RCC 7860 (cell line): ENCODE data around the gene CTBP1.

ENCODE experiments used
- DNase-seq: peaks from one replicate; pipeline ENCODE4 v3.0.0-alpha.2; 2015; ENCODE audit warnings: low spot score
- FAIRE-seq: peaks from 2 replicates; lab custom pipeline; 2012; peaks lifted over from hg19 to GRCh38; lab: Jason Lieb, UNC

The CTBP1 gene

GRCh38 chr4:1177274-1178141, 71.4 kb downstream of the CTBP1 start:
- no peak for DNase-seq
- no peak for FAIRE-seq

- FAIRE-seq (no peak), DNase-seq (no peak)
Measured at GRCh38 chr4:1176398-1177273, 72.3 kb downstream of the CTBP1 start.

- FAIRE-seq (no peak), DNase-seq (no peak)
Measured at GRCh38 chr4:1175635-1176229, 73.2 kb downstream of the CTBP1 start.

GRCh38 chr4:1174941-1175634, 73.8 kb downstream of the CTBP1 start:
- DNase-seq: no peak
- no peak for FAIRE-seq

DNA sequence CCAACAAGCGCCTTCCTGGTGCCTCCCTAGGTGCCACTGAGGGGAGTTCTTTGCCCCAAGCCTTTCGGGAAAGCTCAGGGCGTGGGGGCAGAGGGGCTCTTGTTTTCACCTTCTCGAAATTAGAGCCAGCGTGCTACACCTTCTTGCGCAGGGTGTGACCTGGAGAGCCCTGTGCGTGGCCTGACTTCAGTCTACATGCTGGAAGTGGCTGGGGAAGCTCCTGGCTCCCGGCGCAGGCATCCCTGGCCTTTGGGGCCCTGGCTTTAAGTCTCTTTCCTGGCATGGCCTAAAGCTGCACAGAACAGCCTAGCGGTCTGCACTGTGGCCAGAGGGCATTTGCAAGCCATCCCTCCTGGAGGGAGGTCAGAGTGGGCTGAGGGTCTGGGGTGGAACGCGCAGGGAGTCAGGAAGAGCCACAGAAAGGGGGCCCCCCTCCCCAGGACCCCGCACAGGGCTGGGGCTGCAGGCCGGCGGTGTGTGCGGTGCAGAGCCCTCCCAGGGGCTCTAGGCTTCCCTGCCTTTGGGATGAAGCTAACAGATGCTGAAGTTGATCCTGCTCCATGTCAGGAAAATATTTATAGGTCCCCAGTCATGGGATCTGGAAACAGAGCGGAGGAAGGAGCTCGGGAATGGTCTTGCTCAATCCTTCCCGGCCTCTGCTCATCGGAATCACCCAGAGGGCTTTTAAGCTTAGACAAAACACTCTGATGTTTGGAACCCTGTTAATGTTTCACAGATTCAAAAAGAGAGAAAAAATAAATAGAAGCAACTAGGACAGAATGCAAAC, 75.8 kb downstream of the CTBP1 start:
- no peak for DNase-seq
- FAIRE-seq: no peak

- FAIRE-seq: no peak
- no peak for DNase-seq
Measured at GRCh38 chr4:1172228-1172851, 76.6 kb downstream of the CTBP1 start, which contains the start of gene SPON2. SPON2 (minus strand) TSS chr4:1172583.

GRCh38 chr4:1171311-1172227, 77.4 kb downstream of the CTBP1 start:
- DNase-seq (no peak), FAIRE-seq (no peak)

GRCh38 chr4:1170976-1171310, 78.0 kb downstream of the CTBP1 start:
- FAIRE-seq: no peak
- DNase-seq: no peak

DNA sequence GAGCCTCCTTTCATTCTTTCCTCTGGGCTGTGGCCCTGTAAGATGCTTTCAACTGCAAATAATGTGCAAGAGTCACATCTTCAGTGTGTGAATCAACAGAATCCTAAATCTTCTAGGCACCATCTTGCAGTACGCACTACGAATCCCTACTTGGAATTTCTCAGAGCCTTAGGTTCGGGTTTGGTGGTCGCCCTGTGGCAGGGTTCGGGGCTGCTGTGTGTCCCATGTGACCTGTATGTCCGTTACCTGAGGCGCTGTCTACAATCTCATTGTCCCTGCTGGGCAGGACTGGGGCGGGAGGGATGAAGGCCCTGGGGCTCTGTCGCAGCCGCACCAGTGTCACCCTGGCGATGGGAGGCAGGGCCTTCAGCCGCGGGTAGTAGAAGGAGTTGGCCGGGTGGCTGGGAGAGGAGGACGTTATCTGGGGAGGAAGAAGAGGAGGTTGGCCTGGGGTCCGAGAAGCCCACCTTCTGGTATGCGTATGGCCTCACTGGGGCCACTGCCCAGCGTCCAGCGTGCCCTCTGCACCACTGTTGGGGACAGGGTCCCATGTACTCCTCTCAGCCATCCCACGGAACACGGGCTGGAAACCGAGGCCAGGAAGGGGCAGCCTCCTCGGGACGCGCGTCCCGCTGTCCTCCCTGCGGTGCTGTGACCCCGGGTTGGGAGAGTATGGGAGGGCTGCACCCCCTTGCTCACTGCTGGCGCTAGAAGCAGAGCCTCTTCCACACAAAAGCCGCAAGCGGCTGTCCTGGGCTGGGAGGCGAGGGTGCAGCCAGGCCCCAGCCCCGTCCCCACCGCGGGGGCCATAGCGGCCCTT, 78.6 kb downstream of the CTBP1 start:
- DNase-seq (no peak), FAIRE-seq (no peak)

GRCh38 chr4:1169691-1170096, 79.2 kb downstream of the CTBP1 start:
- DNase-seq (no peak), FAIRE-seq (no peak)

DNA sequence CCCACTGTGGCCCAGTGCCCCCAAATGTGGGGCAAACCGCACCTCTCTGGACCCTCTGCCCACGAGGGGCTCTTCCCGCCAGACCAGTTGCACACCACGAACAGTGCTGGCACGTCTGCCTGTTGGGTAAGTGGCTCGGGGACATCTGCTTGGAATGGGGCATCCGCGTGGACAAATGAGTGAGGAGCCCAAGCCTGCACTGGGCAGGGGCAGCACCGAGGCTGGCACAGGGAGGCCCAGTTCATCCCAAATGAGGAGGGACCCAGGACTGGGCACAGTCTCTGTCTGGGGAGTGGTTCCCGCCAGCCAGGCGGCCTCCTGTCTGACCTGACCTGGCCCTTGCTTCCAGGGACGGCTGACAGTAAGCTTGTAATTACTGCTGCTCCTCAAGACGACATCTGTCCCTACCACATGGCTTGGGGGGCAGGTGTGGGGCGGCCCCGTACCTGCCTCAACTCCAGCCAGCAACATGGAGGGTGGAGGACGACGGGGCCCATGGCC, 79.7 kb downstream of the CTBP1 start:
- FAIRE-seq: no peak
- no peak for DNase-seq

DNA sequence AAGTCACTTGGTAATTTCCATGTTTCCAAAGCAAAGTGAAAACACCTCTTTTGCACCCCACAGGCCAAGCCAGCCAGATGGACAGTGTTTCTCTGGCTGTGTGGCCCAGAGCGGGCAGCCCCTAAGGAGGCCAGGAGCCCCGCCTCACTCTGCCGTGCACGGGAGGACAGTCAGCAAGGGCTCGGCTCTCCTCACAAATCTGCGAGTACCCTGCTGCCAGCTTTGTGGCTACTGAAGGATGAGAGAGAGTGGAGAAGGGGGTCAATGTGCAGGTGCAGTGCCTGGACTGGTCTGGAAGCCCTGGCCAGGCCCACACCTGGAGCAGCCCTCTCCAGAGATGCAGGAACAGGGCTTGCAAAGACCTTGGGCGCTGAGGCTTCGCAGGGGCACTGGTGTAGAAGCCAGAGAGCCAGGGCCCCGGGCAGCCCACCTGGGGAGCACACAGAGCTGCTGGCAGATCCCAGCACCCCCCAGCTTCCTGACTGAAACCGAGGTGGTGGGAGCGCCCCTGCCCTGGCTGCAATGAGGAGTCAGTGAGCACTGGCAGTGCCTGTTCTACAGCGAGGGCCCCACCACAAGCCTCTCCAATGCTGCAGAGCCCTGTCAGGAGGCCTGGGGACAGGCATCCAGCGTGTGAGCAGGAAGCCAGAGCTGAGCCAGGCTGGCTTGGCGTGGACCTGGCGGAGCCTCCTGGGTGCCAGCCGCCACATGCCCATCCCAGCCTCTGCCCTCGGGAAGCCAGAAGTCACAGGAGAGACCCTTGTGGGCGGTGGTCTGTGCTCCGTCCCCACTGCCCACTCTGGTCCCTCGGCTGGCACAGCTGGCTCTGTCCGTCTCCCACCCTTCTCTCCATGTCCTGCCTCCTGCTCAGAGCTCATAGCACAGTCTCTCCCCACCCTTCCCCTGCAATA, 80.5 kb downstream of the CTBP1 start:
- FAIRE-seq (no peak), DNase-seq (no peak)

GRCh38 chr4:1167244-1167949, 81.5 kb downstream of the CTBP1 start:
- DNase-seq (peak; percentile 50), FAIRE-seq (no peak)

GRCh38 chr4:1166509-1167243, 82.3 kb downstream of the CTBP1 start:
- no peak for DNase-seq

DNA sequence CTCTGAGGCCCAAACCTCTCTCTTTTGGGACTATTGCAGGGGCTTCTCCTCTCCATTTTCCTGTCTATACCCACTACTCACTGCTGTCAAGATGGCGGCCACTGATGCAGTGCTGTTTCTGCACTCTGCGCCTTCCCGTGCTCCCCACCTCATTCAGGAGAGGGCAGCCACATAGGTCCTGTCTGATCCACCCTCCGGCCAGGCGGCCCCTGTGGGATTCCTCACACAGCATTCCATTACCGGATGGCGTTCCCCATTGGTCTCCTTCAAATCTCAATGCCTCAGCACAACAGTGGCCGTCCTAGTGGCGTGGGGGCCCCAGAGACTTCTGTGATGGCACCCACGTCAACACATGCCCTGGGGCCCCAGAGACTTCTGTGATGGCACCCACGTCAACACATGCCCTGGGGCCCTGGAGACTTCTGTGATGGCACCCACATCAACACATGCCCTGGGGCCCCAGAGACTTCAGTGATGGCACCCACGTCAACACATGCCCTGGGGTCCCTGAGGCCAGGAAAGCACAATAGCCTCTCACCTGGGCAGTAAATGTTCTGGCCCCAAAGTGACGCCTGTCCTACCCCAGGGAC, 83.9 kb downstream of the CTBP1 start:
- no peak for DNase-seq
- no peak for FAIRE-seq

More at GRCh38 chr4:1166509-1167243, 82.3 kb downstream of the CTBP1 start:
- no peak for FAIRE-seq
